ENCODE data around the gene MEIKIN. TPM values are rescaled to one million over a fixed set of nuclear protein-coding genes. Genes with fewer than 3 reads are reported as not detected.

The MEIKIN gene
- total and polyA plus RNA-seq, 12 donors, result 0.09 TPM; not detected in 11

GRCh38 chr5:131992370-131992769 is 46.9 kb upstream of the MEIKIN start:
- no peaks in the 10 kb centered on the region for H3K4me1 ChIP-seq
- no peaks in the 10 kb centered on the region for H3K36me3 ChIP-seq
- intact Hi-C loops (cut with DNase I), result no loop called here
- no peak for TF ChIP-seq CTCF (IDR thresholded peaks at IDR 0.05)
- no peak for DNase-seq
- no peak overlapping the region for H3K4me3 ChIP-seq
- 65 to 74% methylated on average over 5 of the region's 5 CpGs for WGBS, 2 donors
- no peak for ATAC-seq
- H3K9me3 ChIP-seq, result no peaks in the 10 kb centered on the region
- H3K27ac ChIP-seq, result no peak overlapping the region
- no peaks in the 10 kb centered on the region for H3K27me3 ChIP-seq

- DNase-seq (no peak), ATAC-seq (no peak)
- H3K4me1 ChIP-seq, result no peaks in the 10 kb centered on the region
- H3K27me3 ChIP-seq, result no peaks in the 10 kb centered on the region
- no peak for TF ChIP-seq CTCF (IDR thresholded peaks at IDR 0.05)
- H3K36me3 ChIP-seq, result no peaks in the 10 kb centered on the region
- WGBS, 2 donors, result 57 to 73% methylated on average over 10 of the region's 10 CpGs
- H3K4me3 ChIP-seq, result no peak overlapping the region
- H3K9me3 ChIP-seq, result no peaks in the 10 kb centered on the region
- H3K27ac ChIP-seq, result no peak overlapping the region
- intact Hi-C loops (cut with DNase I), result no loop called here
These were observed 46.3 kb upstream of the MEIKIN start for GRCh38 chr5:131991593-131992324.

GRCh38 chr5:131990716-131991115 is 45.3 kb upstream of the MEIKIN start:
- ATAC-seq (no peak), DNase-seq (no peak)
- Histone ChIP-seq H3K27me3 (no peaks in the 10 kb centered on the region), H3K9me3 (no peaks in the 10 kb centered on the region), H3K4me3 (no peak overlapping the region), H3K4me1 (no peaks in the 10 kb centered on the region), H3K27ac (no peak overlapping the region), H3K36me3 (no peaks in the 10 kb centered on the region)
- intact Hi-C loops (cut with DNase I), result no loop called here
- TF ChIP-seq CTCF (IDR thresholded peaks at IDR 0.05), result no peak
- WGBS, 2 donors, result 95 to 97% methylated on average over 13 of the region's 13 CpGs

GRCh38 chr5:131988601-131989000 is 43.1 kb upstream of the MEIKIN start:
- Histone ChIP-seq H3K9me3 (no peaks in the 10 kb centered on the region), H3K4me1 (no peaks in the 10 kb centered on the region), H3K36me3 (no peaks in the 10 kb centered on the region), H3K27ac (no peak overlapping the region), H3K27me3 (no peaks in the 10 kb centered on the region), H3K4me3 (no peak overlapping the region)
- ATAC-seq, result no peak
- DNase-seq, result no peak
- no peak for TF ChIP-seq CTCF (IDR thresholded peaks at IDR 0.05)
- WGBS, 2 donors, result 89 to 94% methylated on average over 6 of the region's 6 CpGs
- intact Hi-C loops (cut with DNase I), result no loop called here

Measured in heart right ventricle (tissue), 16 donors.